ENCODE data around the gene ANKRD53.

GRCh38 chr2:70975237-70975636 is 3.2 kb upstream of the ANKRD53 start:
- TF ChIP-seq CTCF (IDR thresholded peaks at IDR 0.05) (no peak), POLR2A (IDR thresholded peaks at IDR 0.05) (no peak)

All from uterus (tissue), 2 donors.